Measurements from ENCODE around the gene WDFY3.

- TF ChIP-seq CTCF (IDR thresholded peaks at IDR 0.05) (no peak), POLR2A (IDR thresholded peaks at IDR 0.05) (no peak)
Observed at GRCh38 chr4:84920617-84921016, 45.9 kb downstream of the WDFY3 start.

Data from uterus (tissue), 2 donors.